IPS-20b (cell line): ENCODE measurements around the gene ELMOD3.

ENCODE experiments used
- H3K27ac ChIP-seq: one replicate; pipeline ENCODE4 v1.5.1; 2013; ENCODE audit warnings: low read length
- H3K27me3 ChIP-seq: 2 replicates; pipeline ENCODE4 v1.6.1; 2013; ENCODE audit warnings: mild to moderate bottlenecking, low read length, inconsistent platforms; ENCODE audit not compliant: insufficient read depth
- H3K36me3 ChIP-seq: 2 replicates; pipeline ENCODE4 v1.6.1; 2013; ENCODE audit warnings: low read depth, mild to moderate bottlenecking, inconsistent platforms, low read length, moderate library complexity; ENCODE audit not compliant: insufficient read depth
- H3K4me1 ChIP-seq: 2 replicates; pipeline ENCODE4 v1.6.1; 2013; ENCODE audit warnings: mild to moderate bottlenecking, control low read depth, inconsistent platforms, low read length, moderate library complexity; ENCODE audit not compliant: insufficient read depth
- H3K4me3 ChIP-seq: 2 replicates; pipeline ENCODE4 v1.5.1; 2013; ENCODE audit warnings: mild to moderate bottlenecking, low read length, inconsistent platforms
- H3K9ac ChIP-seq: 2 replicates; pipeline ENCODE4 v1.6.1; 2013; ENCODE audit warnings: low read depth, mild to moderate bottlenecking, inconsistent platforms, low read length, moderate library complexity
- H3K9me3 ChIP-seq: 2 replicates; pipeline ENCODE4 v1.6.1; 2013; ENCODE audit warnings: mild to moderate bottlenecking, low read depth, low read length, inconsistent platforms; ENCODE audit not compliant: insufficient read depth

The ELMOD3 gene

DNA sequence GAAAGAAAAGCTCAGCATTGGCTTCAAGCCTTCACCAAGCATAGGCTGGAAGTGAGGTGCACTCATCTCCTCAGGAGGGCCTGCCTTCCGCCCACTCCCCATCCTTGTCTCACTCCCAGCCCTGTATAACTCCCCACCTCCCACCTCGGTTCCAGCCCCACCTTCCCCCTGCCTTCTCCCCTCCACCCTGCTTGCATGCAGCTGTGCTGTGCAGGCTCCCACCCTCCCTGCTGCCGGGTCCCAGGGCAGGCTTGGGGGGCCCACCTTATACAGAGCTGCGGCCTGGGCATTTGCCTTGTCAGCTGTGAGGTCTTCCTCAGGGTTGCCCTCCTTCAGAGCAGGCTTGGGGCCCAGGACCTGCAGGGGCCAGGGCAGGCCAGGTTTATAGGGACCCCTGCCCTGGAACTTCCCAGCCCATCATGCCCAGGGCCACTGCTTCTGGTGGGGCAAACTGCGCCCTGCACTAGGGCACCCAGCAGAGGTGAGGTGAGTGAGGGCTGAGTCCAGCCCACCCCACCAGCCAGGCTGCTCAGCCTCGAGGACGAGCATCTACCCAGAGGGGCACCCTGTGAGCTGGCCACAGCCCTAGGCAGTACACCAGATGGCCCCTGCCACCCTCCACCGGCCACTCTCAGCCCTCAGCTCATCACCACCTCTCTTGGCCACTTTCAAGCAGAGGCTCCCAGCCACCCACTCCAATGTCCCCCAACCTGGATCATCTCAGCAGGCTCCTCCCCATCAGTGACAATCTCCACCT lies 44.0 kb downstream of the ELMOD3 start:
- Histone ChIP-seq H3K36me3 (no peaks in the 10 kb centered on the region), H3K9ac (no peak overlapping the region), H3K4me1 (no peaks in the 10 kb centered on the region), H3K9me3 (no peaks in the 10 kb centered on the region), H3K27me3 (no peaks in the 10 kb centered on the region), H3K4me3 (no peak overlapping the region), H3K27ac (no peak overlapping the region)

DNA sequence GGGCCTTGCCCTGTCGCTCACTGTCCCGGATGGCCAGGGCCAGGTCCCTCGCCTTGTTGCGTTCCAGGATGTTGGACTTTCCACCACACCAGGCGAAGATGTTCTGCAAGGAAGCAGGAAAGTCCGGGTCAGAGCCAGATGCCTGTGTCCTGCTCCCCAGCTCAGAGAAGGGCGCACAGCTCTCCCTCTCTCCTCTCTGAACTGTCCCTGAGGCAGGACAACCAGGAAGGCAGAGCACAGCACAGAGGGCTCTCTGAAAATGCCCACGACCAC lies 44.5 kb downstream of the ELMOD3 start:
- H3K4me1 ChIP-seq: no peaks in the 10 kb centered on the region
- no peak overlapping the region for H3K27ac ChIP-seq
- no peaks in the 10 kb centered on the region for H3K36me3 ChIP-seq
- H3K4me3 ChIP-seq: no peak overlapping the region
- H3K9ac ChIP-seq: no peak overlapping the region
- no peaks in the 10 kb centered on the region for H3K27me3 ChIP-seq
- H3K9me3 ChIP-seq: no peaks in the 10 kb centered on the region

DNA sequence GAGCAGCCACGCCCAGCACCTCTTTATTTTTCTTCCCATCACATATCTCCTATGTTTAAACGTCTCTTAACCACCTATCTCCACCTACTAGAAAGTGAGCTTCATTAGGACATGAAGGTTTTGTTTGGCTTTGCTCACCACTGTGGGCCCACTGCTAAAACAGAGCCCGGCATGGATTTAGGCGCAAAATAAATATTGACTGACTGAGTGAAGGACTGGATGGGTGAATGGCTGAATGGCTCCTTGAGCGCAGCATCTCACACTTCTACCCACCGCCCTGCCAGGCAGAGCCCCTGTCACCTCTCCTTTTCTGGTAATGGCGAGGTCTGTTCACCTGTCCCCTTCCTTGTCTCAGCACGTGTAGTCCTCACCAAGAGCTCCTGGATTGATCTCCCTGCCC lies 45.5 kb downstream of the ELMOD3 start:
- H3K4me3 ChIP-seq: no peak overlapping the region
- H3K4me1 ChIP-seq: no peaks in the 10 kb centered on the region
- H3K9me3 ChIP-seq: no peaks in the 10 kb centered on the region
- H3K27me3 ChIP-seq: no peaks in the 10 kb centered on the region
- H3K27ac ChIP-seq: no peak overlapping the region
- no peaks in the 10 kb centered on the region for H3K36me3 ChIP-seq
- no peak overlapping the region for H3K9ac ChIP-seq

DNA sequence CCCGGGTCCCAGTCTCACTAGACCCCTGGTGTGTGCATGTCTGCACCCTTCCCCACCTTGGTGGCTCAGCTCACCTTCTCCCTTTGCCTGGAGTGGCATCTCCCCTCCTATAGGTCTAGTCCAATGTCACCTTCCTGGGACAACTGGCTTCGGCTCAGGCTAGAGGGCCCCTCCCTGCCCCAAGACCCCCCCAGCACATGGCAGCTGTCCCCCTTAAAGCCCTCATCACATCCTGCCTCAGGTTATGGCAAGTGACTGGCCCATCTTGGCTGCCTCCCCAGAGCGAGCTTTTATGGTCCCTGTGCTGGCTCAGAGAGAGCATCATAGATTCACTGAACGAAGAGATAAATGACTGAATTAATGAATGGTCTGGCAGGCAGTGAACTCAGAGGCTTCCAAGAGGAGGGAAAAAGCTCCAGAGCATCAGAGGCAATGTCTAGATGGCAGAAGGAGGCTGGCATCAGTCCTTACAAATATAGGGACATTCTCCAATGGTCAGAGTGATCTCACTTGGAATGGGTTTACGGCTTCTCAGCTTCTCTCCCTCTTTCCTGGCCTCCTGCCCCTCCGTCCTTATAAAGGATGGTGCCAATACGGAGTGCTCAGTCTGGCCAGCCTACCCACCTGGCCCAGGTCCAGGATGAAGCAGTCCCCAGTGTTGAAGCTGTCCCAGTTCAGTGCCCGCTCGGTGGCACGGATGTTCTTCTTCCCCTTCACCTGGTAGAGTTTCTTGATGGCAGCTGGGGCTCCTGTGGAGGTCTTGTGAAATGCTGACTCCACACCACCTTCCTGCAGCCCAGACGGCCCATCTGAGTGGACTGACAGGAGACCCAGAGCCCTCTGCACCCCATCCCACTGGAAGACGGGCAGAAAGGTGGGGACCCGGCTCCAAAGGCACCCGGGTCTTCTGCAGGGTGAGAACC lies 46.2 kb downstream of the ELMOD3 start:
- Histone ChIP-seq H3K27me3 (no peaks in the 10 kb centered on the region), H3K9ac (no peak overlapping the region), H3K4me1 (peaks cover 4% of the 10 kb centered on the region; the same call in 1 of the 2 replicates), H3K27ac (no peak overlapping the region), H3K9me3 (no peaks in the 10 kb centered on the region), H3K4me3 (no peak overlapping the region), H3K36me3 (no peaks in the 10 kb centered on the region)

DNA sequence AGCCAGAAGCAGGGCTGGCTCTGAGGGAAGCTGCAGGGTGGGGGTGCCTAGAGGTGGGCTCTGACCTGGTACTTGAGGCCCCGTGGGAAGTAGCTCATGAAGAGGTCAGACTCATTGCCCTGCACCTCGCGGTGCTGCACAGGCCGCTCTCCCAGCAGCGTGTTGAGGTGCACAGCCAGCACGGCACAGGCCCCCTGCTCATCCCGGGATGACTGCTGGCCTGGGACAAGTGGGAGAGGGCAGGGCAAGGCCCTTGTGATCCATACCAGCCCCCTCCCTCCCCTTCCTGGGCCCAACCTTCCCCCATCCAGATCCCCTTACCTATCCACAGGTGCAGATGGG lies 46.9 kb downstream of the ELMOD3 start:
- Histone ChIP-seq H3K9me3 (no peaks in the 10 kb centered on the region), H3K27ac (no peak overlapping the region), H3K36me3 (no peaks in the 10 kb centered on the region), H3K4me1 (peaks cover 4% of the 10 kb centered on the region; the same call in 1 of the 2 replicates), H3K9ac (no peak overlapping the region), H3K27me3 (no peaks in the 10 kb centered on the region), H3K4me3 (no peak overlapping the region)

DNA sequence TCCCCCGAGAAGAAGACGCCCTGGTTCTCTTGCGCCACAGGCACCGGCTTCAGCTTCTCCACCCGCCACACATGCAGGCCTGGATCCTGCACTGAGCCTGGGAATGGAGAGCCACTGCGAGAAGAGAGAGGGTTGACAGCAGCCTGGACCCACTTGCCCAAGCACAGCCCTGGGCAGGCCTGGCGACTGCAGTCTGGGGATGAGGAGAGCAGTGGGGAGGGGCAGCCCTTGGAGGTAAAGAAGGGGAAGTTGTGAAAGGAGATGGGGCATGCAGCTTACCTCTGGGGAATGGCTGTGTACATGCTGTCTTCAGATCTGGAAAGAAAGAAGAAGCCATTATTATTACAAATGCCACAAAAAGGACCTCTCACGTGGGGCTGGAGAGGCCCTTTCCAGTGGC lies 47.3 kb downstream of the ELMOD3 start:
- Histone ChIP-seq H3K9me3 (no peaks in the 10 kb centered on the region), H3K4me1 (peaks cover 4% of the 10 kb centered on the region; the same call in 1 of the 2 replicates), H3K36me3 (no peaks in the 10 kb centered on the region), H3K27ac (no peak overlapping the region), H3K9ac (no peak overlapping the region), H3K27me3 (no peaks in the 10 kb centered on the region), H3K4me3 (no peak overlapping the region)

DNA sequence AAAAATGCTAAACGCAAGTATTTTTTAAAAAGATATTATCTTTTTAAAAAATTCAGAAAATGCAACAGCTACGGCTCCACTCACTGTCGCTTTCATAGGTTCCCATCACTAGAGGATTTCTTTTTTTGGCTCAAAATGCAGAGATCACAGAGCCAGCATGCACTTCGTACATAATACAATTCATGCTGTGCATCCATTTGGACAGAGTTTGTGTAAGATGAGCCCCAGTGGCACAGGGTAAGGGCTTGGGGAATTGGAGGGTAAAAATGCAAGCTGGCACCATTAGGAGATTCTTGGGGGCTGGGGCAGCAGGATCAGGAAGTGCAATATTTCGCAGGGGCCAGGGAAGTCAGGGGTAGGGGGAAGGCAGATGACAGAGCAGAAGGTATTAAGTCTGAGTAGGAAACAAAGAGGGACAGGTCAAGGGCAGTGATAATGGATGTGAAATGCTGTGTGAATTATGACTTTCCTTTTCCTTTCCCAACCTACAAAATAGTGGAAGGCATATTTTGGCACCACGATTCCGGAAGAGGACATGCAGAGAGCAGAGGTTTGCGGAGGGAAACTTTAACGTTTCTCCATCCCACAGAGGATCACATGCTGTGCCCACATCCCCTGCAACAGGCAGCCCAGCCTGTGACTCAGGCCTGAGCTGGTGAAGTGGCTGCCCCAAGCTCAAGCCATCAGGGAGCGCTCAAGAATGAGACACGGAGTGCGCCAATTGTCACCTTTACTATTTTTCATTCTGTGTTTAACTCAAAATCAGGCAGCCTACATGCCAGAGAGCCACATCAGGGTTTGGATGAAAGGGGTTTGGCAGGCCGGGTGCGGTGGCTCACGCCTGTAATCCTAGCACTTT lies 50.9 kb downstream of the ELMOD3 start:
- Histone ChIP-seq H3K9ac (no peak overlapping the region), H3K4me3 (no peak overlapping the region), H3K27ac (no peak overlapping the region), H3K4me1 (peaks cover 18% of the 10 kb centered on the region), H3K27me3 (no peaks in the 10 kb centered on the region), H3K9me3 (no peaks in the 10 kb centered on the region), H3K36me3 (no peaks in the 10 kb centered on the region)

DNA sequence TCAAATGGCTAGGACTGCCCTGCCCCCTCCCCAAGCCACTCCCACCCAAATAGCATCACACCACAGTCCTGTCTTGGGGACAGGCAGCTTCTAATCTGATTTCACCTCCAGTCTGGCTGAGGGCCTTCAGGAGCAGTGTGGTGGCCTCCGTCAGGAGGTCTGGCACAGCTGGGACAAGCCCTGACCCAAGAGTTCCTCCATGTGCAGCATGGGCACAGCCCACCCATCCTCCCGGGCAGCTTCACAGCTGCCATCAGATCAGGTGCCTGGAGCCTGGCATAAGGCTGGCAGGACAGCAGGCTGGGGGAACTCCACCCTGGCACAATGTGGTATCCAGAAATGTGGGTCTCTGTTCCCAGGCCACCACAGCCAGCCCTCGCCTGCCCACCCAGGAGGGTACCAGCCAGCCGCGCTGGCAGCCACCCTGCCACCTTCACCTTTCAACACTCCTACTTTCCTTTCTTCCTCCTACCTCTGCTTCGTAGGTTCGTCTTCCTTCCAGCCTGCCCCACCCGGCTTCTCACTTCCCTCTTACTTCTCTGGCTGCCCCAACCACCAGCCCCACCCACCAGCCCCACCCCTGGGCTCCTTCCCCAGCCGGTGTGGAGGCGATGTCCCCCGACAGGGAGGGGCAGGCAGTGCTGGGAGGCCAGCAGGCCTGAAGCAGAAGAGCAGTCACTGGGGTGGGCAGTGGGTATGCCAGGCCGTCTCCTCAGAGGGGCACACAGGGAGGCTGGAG lies 55.4 kb downstream of the ELMOD3 start, which contains the start of gene CAPG:
TSS of gene CAPG (minus strand) at position 522 of the 739 bp plus-strand sequence. CDS start 8,221 bp downstream, outside the sequence.
- H3K27me3 ChIP-seq: peaks cover 23% of the 10 kb centered on the region; the same call in 1 of the 2 replicates
- H3K9ac ChIP-seq: no peak within 1 kb of the TSS
- no peaks in the 10 kb centered on the region for H3K9me3 ChIP-seq
- H3K4me1 ChIP-seq: peaks cover 18% of the 10 kb centered on the region
- H3K4me3 ChIP-seq: peak within 1 kb of the TSS; percentile 36
- no peak within 1 kb of the TSS for H3K27ac ChIP-seq
- no peaks in the 10 kb centered on the region for H3K36me3 ChIP-seq

DNA sequence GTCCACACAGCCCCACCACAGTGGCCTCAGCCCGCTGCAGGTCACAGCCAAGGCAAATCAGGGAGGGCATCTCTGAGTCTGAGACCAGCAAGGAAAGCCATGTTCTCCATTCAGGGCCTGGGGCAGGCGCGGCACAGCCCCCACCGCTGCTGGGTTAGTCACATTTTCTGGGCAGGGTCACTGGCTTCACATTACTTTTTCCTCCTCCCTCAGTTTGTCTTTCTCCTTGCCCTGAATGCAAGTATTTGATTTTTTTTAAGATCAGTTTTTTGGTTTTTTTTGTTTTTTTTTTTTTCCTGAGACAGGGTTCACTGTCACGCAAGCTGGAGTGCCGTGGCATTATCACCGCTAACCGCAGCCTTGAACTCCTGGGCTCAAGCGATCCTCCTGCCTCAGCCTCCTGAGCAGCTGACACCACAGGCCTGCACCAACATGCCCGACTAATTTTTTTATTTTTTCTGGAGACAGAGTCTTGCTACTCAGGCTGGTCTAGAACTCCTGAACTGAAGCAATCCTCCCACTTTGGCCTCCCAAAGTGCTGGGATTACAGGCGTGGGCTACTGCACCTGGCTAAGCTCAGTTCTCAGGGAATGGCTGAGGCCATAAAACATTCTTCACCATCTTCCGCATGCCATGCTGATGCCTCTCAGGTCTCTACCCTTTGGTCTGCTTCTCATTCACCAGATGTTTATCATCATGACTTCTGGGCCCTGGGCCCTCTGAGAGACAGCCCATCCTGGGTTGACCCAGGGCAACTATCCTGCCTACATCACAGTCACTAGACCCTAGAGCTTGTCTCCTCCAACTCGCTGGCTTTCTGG lies 56.2 kb downstream of the ELMOD3 start:
- H3K9ac ChIP-seq: no peak overlapping the region
- no peaks in the 10 kb centered on the region for H3K36me3 ChIP-seq
- peaks cover 24% of the 10 kb centered on the region; the same call in 1 of the 2 replicates for H3K27me3 ChIP-seq
- H3K4me3 ChIP-seq: no peak overlapping the region; the same call in 1 of the 2 replicates
- H3K27ac ChIP-seq: no peak overlapping the region
- H3K4me1 ChIP-seq: peaks cover 14% of the 10 kb centered on the region
- H3K9me3 ChIP-seq: no peaks in the 10 kb centered on the region

DNA sequence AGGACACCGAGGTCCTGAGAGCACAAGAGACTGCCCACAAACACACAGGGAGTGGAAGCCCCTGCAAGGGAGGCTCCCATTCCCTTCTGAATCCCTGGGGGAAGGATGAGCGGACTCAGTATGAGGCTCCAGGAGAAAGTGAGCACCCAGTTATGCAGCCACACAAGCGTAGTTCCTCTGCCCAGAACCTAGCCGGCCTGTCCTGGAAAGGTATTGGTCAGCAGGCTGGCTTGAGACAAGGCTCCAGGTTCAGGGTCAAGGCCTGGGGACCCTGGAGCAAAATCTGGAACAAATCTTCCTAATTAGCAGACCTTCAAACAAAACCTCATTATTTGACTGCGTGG lies 56.8 kb downstream of the ELMOD3 start:
- Histone ChIP-seq H3K27me3 (peaks cover 24% of the 10 kb centered on the region; the same call in 1 of the 2 replicates), H3K27ac (no peak overlapping the region), H3K4me1 (peaks cover 14% of the 10 kb centered on the region), H3K9me3 (no peaks in the 10 kb centered on the region), H3K36me3 (no peaks in the 10 kb centered on the region), H3K4me3 (no peak overlapping the region), H3K9ac (no peak overlapping the region)
